Measurements from ENCODE around the gene PGLYRP2. TPM values are rescaled to one million over a fixed set of nuclear protein-coding genes. Genes with fewer than 3 reads are reported as not detected.

Gene PGLYRP2
- total and polyA plus RNA-seq, 3 experiments from 2014 or later: 0.13 to 0.49 TPM; not detected in 1

- peak overlapping the region; percentile 88 to 99 (median 95) for H3K4me3 Mint-ChIP-seq
- no peaks in the 10 kb centered on the region for H3K27me3 Mint-ChIP-seq
- Histone ChIP-seq H3K9me3 (ENCODE audit: low read length) (no peaks in the 10 kb centered on the region), H3K36me3 (ENCODE audit: insufficient read depth, low read length) (no peaks in the 10 kb centered on the region), H3K27me3 (ENCODE audit: insufficient read depth, low read length, poor library complexity, severe bottlenecking) (no peaks in the 10 kb centered on the region), H3K4me3 (ENCODE audit: low read length) (peak overlapping the region; percentile 86), H3K27ac (ENCODE audit: low read depth, low read length) (peak overlapping the region; percentile 79), H3K4me1 (ENCODE audit: insufficient read depth, low read length) (peaks cover 24% of the 10 kb centered on the region)
- peaks cover 27 to 31% (median 30%) of the 10 kb centered on the region in 3 donors for H3K4me1 Mint-ChIP-seq
- H3K27ac Mint-ChIP-seq: peak overlapping the region; percentile 83 to 99 (median 95)
- ChIA-PET CTCF (interaction anchor here (1.0 to 3.8 kb wide), 7 partner anchors 9 to 124 kb away, joined by 3 to 24 read pairs (median 4); partner anchors contain the start of gene AKAP8L), POLR2A (interaction anchor here (0.8 to 2.2 kb wide), 10 partner anchors 14 to 123 kb away, joined by 3 to 22 read pairs (median 6); partner anchors contain the start of genes AKAP8 and AKAP8L)
- H3K9me3 Mint-ChIP-seq: no peaks in the 10 kb centered on the region
- peak; percentile 87 to 94 (median 88) for DNase-seq
- H3K36me3 Mint-ChIP-seq: peaks cover 0 to 27% (median 0%) of the 10 kb centered on the region in 3 donors
These were observed 46.4 kb downstream of the PGLYRP2 start for GRCh38 chr19:15432629-15433518.

GRCh38 chr19:15432018-15432494 is 47.2 kb downstream of the PGLYRP2 start:
- peaks cover 4% of the 10 kb centered on the region for H3K36me3 ChIP-seq (ENCODE audit: insufficient read depth, low read length)
- Mint-ChIP-seq H3K4me3 (peak overlapping the region; percentile 92 to 99 (median 94)), H3K36me3 (peaks cover 0 to 34% (median 0%) of the 10 kb centered on the region in 3 donors), H3K27ac (peak overlapping the region; percentile 84 to 99 (median 94)), H3K4me1 (peaks cover 27 to 31% (median 30%) of the 10 kb centered on the region in 3 donors), H3K9me3 (no peaks in the 10 kb centered on the region), H3K27me3 (no peaks in the 10 kb centered on the region)
- H3K27me3 ChIP-seq (ENCODE audit: insufficient read depth, low read length, poor library complexity, severe bottlenecking): no peaks in the 10 kb centered on the region
- H3K9me3 ChIP-seq (ENCODE audit: low read length): no peaks in the 10 kb centered on the region
- H3K4me3 ChIP-seq (ENCODE audit: low read length): peak overlapping the region; percentile 59
- CTCF ChIA-PET: interaction anchor here (1.2 to 3.8 kb wide), 6 partner anchors 11 to 125 kb away, joined by 3 to 24 read pairs (median 6); partner anchors contain the start of gene AKAP8L
- POLR2A ChIA-PET: interaction anchor here (1.2 to 2.2 kb wide), 8 partner anchors 13 to 124 kb away, joined by 4 to 22 read pairs (median 8); partner anchors contain the start of genes AKAP8 and AKAP8L
- peak overlapping the region; percentile 61 for H3K27ac ChIP-seq (ENCODE audit: low read depth, low read length)
- DNase-seq: peak in 1 of 5 donors; percentile 26
- peaks cover 24% of the 10 kb centered on the region for H3K4me1 ChIP-seq (ENCODE audit: insufficient read depth, low read length)

- H3K27ac ChIP-seq (ENCODE audit: low read depth, low read length): peak overlapping the region; percentile 61
- ChIA-PET POLR2A (no interaction called here), CTCF (interaction anchor here (2.0 to 3.8 kb wide), 2 partner anchors 12 to 124 kb away, joined by 9 to 24 read pairs; partner anchors contain the start of gene AKAP8L)
- Mint-ChIP-seq H3K27me3 (no peaks in the 10 kb centered on the region), H3K27ac (peak overlapping the region; percentile 84 to 99 (median 94)), H3K9me3 (no peaks in the 10 kb centered on the region), H3K4me3 (peak overlapping the region; percentile 92 to 99 (median 94)), H3K4me1 (peaks cover 27 to 32% (median 31%) of the 10 kb centered on the region in 3 donors), H3K36me3 (peaks cover 0 to 39% (median under 1%) of the 10 kb centered on the region in 3 donors)
- no peak for DNase-seq
- no peaks in the 10 kb centered on the region for H3K9me3 ChIP-seq (ENCODE audit: low read length)
- H3K36me3 ChIP-seq (ENCODE audit: insufficient read depth, low read length): peaks cover 6% of the 10 kb centered on the region
- peaks cover 24% of the 10 kb centered on the region for H3K4me1 ChIP-seq (ENCODE audit: insufficient read depth, low read length)
- peak overlapping the region; percentile 59 for H3K4me3 ChIP-seq (ENCODE audit: low read length)
- no peaks in the 10 kb centered on the region for H3K27me3 ChIP-seq (ENCODE audit: insufficient read depth, low read length, poor library complexity, severe bottlenecking)
These were observed 47.8 kb downstream of the PGLYRP2 start for GRCh38 chr19:15431396-15432017.

GRCh38 chr19:15430526-15431120 is 48.7 kb downstream of the PGLYRP2 start:
- no peak for DNase-seq
- H3K4me3 ChIP-seq (ENCODE audit: low read length): no peak overlapping the region
- ChIA-PET CTCF (interaction anchor here (0.9 to 3.8 kb wide), 3 partner anchors 11 to 126 kb away, joined by 3 to 24 read pairs (median 9); partner anchors contain the start of gene AKAP8L), POLR2A (no interaction called here)
- Mint-ChIP-seq H3K9me3 (no peaks in the 10 kb centered on the region), H3K27me3 (no peaks in the 10 kb centered on the region), H3K4me3 (peak overlapping the region; percentile 92 to 99 (median 94)), H3K36me3 (peaks cover 3 to 44% (median 7%) of the 10 kb centered on the region in 3 donors), H3K4me1 (peaks cover 33 to 35% (median 35%) of the 10 kb centered on the region in 3 donors), H3K27ac (peak overlapping the region in 4 of 8 donors; percentile 32 to 95 (median 54))
- H3K4me1 ChIP-seq (ENCODE audit: insufficient read depth, low read length): peaks cover 24% of the 10 kb centered on the region
- no peak overlapping the region for H3K27ac ChIP-seq (ENCODE audit: low read depth, low read length)
- H3K9me3 ChIP-seq (ENCODE audit: low read length): no peaks in the 10 kb centered on the region
- no peaks in the 10 kb centered on the region for H3K27me3 ChIP-seq (ENCODE audit: insufficient read depth, low read length, poor library complexity, severe bottlenecking)
- H3K36me3 ChIP-seq (ENCODE audit: insufficient read depth, low read length): peaks cover 12% of the 10 kb centered on the region

GRCh38 chr19:15429825-15430467 is 49.4 kb downstream of the PGLYRP2 start:
- Mint-ChIP-seq H3K9me3 (no peaks in the 10 kb centered on the region), H3K4me1 (peaks cover 33 to 35% (median 35%) of the 10 kb centered on the region in 3 donors), H3K27me3 (no peaks in the 10 kb centered on the region), H3K27ac (peak overlapping the region in 1 of 8 donors; percentile 32), H3K36me3 (peaks cover 3 to 47% (median 7%) of the 10 kb centered on the region in 3 donors), H3K4me3 (peak overlapping the region in 5 of 7 donors; percentile 49 to 99 (median 93))
- Histone ChIP-seq H3K36me3 (ENCODE audit: insufficient read depth, low read length) (peaks cover 12% of the 10 kb centered on the region), H3K27me3 (ENCODE audit: insufficient read depth, low read length, poor library complexity, severe bottlenecking) (no peaks in the 10 kb centered on the region), H3K27ac (ENCODE audit: low read depth, low read length) (no peak overlapping the region), H3K4me1 (ENCODE audit: insufficient read depth, low read length) (peaks cover 24% of the 10 kb centered on the region), H3K4me3 (ENCODE audit: low read length) (no peak overlapping the region), H3K9me3 (ENCODE audit: low read length) (no peaks in the 10 kb centered on the region)
- DNase-seq: no peak
- CTCF ChIA-PET: interaction anchor here (0.9 to 3.8 kb wide), 4 partner anchors 11 to 127 kb away, joined by 3 to 24 read pairs (median 10); partner anchors contain the start of gene AKAP8L
- POLR2A ChIA-PET: interaction anchor here (2.1 kb wide), 1 partner anchor 10 kb away, joined by 5 read pairs; no protein-coding TSS in a partner anchor

- Histone ChIP-seq H3K36me3 (ENCODE audit: insufficient read depth, low read length) (peaks cover 12% of the 10 kb centered on the region), H3K4me3 (ENCODE audit: low read length) (no peak overlapping the region), H3K9me3 (ENCODE audit: low read length) (no peaks in the 10 kb centered on the region), H3K27ac (ENCODE audit: low read depth, low read length) (no peak overlapping the region), H3K4me1 (ENCODE audit: insufficient read depth, low read length) (peaks cover 24% of the 10 kb centered on the region), H3K27me3 (ENCODE audit: insufficient read depth, low read length, poor library complexity, severe bottlenecking) (no peaks in the 10 kb centered on the region)
- Mint-ChIP-seq H3K9me3 (no peaks in the 10 kb centered on the region), H3K36me3 (peaks cover 3 to 49% (median 7%) of the 10 kb centered on the region in 3 donors), H3K27me3 (no peaks in the 10 kb centered on the region), H3K4me3 (peak overlapping the region in 1 of 7 donors; percentile 24), H3K27ac (peak overlapping the region in 2 of 8 donors; percentile 23 to 38), H3K4me1 (peaks cover 33 to 35% (median 35%) of the 10 kb centered on the region in 3 donors)
- ChIA-PET CTCF (interaction anchor here (1.1 to 2.4 kb wide), 2 partner anchors 10 to 127 kb away, joined by 4 to 12 read pairs; partner anchors contain the start of gene AKAP8L), POLR2A (interaction anchor here (2.1 kb wide), 1 partner anchor 9 kb away, joined by 5 read pairs; no protein-coding TSS in a partner anchor)
- no peak for DNase-seq
These were observed 50.1 kb downstream of the PGLYRP2 start for GRCh38 chr19:15428956-15429824.
